Progenitor cell of endocrine pancreas (in vitro differentiated cells): ENCODE measurements around the gene PRSS3. TPM values are rescaled to one million over a fixed set of nuclear protein-coding genes. Genes with fewer than 3 reads are reported as not detected.
"Not testable (repeated sequence)": the region's sequence is repeated elsewhere in the genome, so short reads cannot be mapped to it uniquely, and the experiment has no call there.

Experiments
- DNase-seq: peaks from one replicate; pipeline ENCODE4 v3.0.0; 2021; ENCODE audit warnings: low spot score; ENCODE audit not compliant: unreplicated experiment
- H3K27ac Mint-ChIP-seq: 2 replicates; pipeline ENCODE4 v1.8.0; 2021; ENCODE audit warnings: mild to moderate bottlenecking, moderate library complexity, mixed read lengths
- H3K27me3 Mint-ChIP-seq: 2 replicates; pipeline ENCODE4 v1.8.0; 2021; ENCODE audit warnings: mixed read lengths
- H3K36me3 Mint-ChIP-seq: 2 replicates; pipeline ENCODE4 v1.8.0; 2022; ENCODE audit warnings: mixed read lengths; ENCODE audit not compliant: insufficient read depth
- H3K4me1 Mint-ChIP-seq: 2 replicates; pipeline ENCODE4 v1.8.0; 2021; ENCODE audit warnings: low read depth, mixed read lengths
- H3K4me3 Mint-ChIP-seq: 2 replicates; pipeline ENCODE4 v1.8.0; 2021; ENCODE audit warnings: low read depth, mild to moderate bottlenecking, moderate library complexity, mixed read lengths
- H3K9me3 Mint-ChIP-seq: 2 replicates; pipeline ENCODE4 v1.8.0; 2021; ENCODE audit warnings: low read depth, mixed read lengths
- CTCF ChIP-seq: fragments of 200-600 bp; sonication (generic); IDR thresholded peaks from one replicate; pipeline ENCODE4 v1.5.0; 2021; ENCODE audit warnings: antibody characterized with exemption, mild to moderate bottlenecking; ENCODE audit not compliant: unreplicated experiment
- total RNA-seq: library from RNA; stranded (reverse); gene quantifications from 2 replicates; pipeline ENCODE4 v1.2.1, GENCODE V29; 2021

PRSS3 gene
- total RNA-seq, 1 donor from 2014 or later, result not detected

- DNase-seq, H3K27me3 Mint-ChIP-seq, H3K9me3 Mint-ChIP-seq, H3K27ac Mint-ChIP-seq, H3K4me3 Mint-ChIP-seq, H3K36me3 Mint-ChIP-seq, H3K4me1 Mint-ChIP-seq: not testable (repeated sequence)
Measured at GRCh38 chr9:33774074-33774659, 21.2 kb upstream of the PRSS3 start.

GRCh38 chr9:33776578-33776977 is 18.8 kb upstream of the PRSS3 start:
- Mint-ChIP-seq H3K27ac (no peak overlapping the region), H3K9me3 (no peaks in the 10 kb centered on the region), H3K36me3 (no peaks in the 10 kb centered on the region), H3K4me1 (no peaks in the 10 kb centered on the region), H3K4me3 (peak overlapping the region; percentile 45), H3K27me3 (no peaks in the 10 kb centered on the region)
- TF ChIP-seq CTCF, result no peak
- DNase-seq, result no peak

GRCh38 chr9:33778700-33779351 is 16.5 kb upstream of the PRSS3 start:
- H3K27me3 Mint-ChIP-seq, result no peaks in the 10 kb centered on the region
- no peaks in the 10 kb centered on the region for H3K4me1 Mint-ChIP-seq

GRCh38 chr9:33780276-33780675 is 15.1 kb upstream of the PRSS3 start:
- Mint-ChIP-seq H3K9me3 (peaks cover 3% of the 10 kb centered on the region), H3K4me1 (no peaks in the 10 kb centered on the region), H3K27ac (no peak overlapping the region), H3K36me3 (no peaks in the 10 kb centered on the region), H3K4me3 (no peak overlapping the region), H3K27me3 (no peaks in the 10 kb centered on the region)
- TF ChIP-seq CTCF, result no peak
- DNase-seq, result no peak

More at GRCh38 chr9:33778700-33779351, 16.5 kb upstream of the PRSS3 start:
- peak; percentile 84 for TF ChIP-seq CTCF
- H3K4me3 Mint-ChIP-seq, result peak overlapping the region; percentile 37
- H3K9me3 Mint-ChIP-seq, result peaks cover 3% of the 10 kb centered on the region
- no peak overlapping the region for H3K27ac Mint-ChIP-seq
- H3K36me3 Mint-ChIP-seq, result no peaks in the 10 kb centered on the region
- DNase-seq, result peak; percentile 34

GRCh38 chr9:33781736-33782135 is 13.6 kb upstream of the PRSS3 start:
- H3K9me3 Mint-ChIP-seq, result peaks cover 3% of the 10 kb centered on the region
- no peak for TF ChIP-seq CTCF
- H3K27me3 Mint-ChIP-seq, result no peaks in the 10 kb centered on the region
- no peak overlapping the region for H3K27ac Mint-ChIP-seq
- H3K4me1 Mint-ChIP-seq, result no peaks in the 10 kb centered on the region
- no peak overlapping the region for H3K4me3 Mint-ChIP-seq
- no peaks in the 10 kb centered on the region for H3K36me3 Mint-ChIP-seq
- DNase-seq, result no peak
